HCT116 (cell line): ENCODE measurements around the gene BICD2. TPM values are rescaled to one million over a fixed set of nuclear protein-coding genes. Genes with fewer than 3 reads are reported as not detected.

Experiments used
- ATAC-seq: fragments of 200-7000 bp; cut with Tn5 transposase; 2 replicates; pipeline ENCODE4 v1.9.1; 2020; ENCODE audit warnings: mild to moderate bottlenecking, moderate library complexity
- BruUV-seq: library from RNA; stranded (reverse); fragments of 400-500 nt; replicated peaks from 2 replicates; lab custom pipeline; 2021; lab: Mats Ljungman, UMichigan
- CTCF ChIA-PET: fragments of 300-600 bp; sonication (Branson Sonifier 250); formaldehyde crosslinking; loops from one replicate; lab custom pipeline; 2021; ENCODE audit warnings: antibody characterized with exemption; lab: Charles Lee
- POLR2A ChIA-PET: fragments of 300-600, 350-600 bp; sonication (Branson Sonifier 250); formaldehyde crosslinking; loops from one replicate; lab custom pipeline; 2021; ENCODE audit warnings: antibody characterized with exemption; lab: Charles Lee
- RAD21 ChIA-PET, 2 experiments: fragments of 300-600 bp; sonication (Branson Sonifier 250); formaldehyde crosslinking; loops; one replicate each; lab custom pipeline; 2023; ENCODE audit warnings: low total read pairs in 2 of 2; ENCODE audit not compliant: uncharacterized antibody in 2 of 2, unreplicated experiment in 2 of 2, low non-redundant PET in 1 of 2; lab: Charles Lee
- DNase-seq: peaks from one replicate; pipeline ENCODE4 v3.0.0-alpha.2; 2010; ENCODE audit warnings: low read depth, low spot score
- H2AFZ ChIP-seq: fragments of 200-600 bp; shearing (Covaris generic), sonication (generic); 2 replicates; pipeline ENCODE4 v1.6.1; 2017; ENCODE audit warnings: low read depth, mixed run types, mixed read lengths, antibody characterized with exemption, low read length; ENCODE audit not compliant: poor library complexity, severe bottlenecking
- H3K27ac ChIP-seq: 2 replicates; pipeline ENCODE4 v1.5.1; 2012; ENCODE audit warnings: low read depth, low read length
- H3K27me3 ChIP-seq: fragments of 200-600 bp; sonication (generic); 2 replicates; pipeline ENCODE4 v1.6.1; 2016; ENCODE audit warnings: mixed run types, low read length, mixed read lengths; ENCODE audit not compliant: insufficient read depth
- H3K36me3 ChIP-seq, 2 experiments: fragments of 200-500 bp in 1 of 2; fragments of 200-600 bp in 1 of 2; sonication (Bioruptor generic) in 1 of 2; sonication (generic) in 1 of 2; 2 replicates each; pipeline versions ENCODE4 v1.5.1 to v1.6.1; 2014 to 2016; ENCODE audit warnings: low read length in 2 of 2, inconsistent platforms in 1 of 2, mixed read lengths in 1 of 2, mixed run types in 1 of 2; ENCODE audit not compliant: insufficient read depth in 2 of 2, control insufficient read depth in 1 of 2
- H3K4me1 ChIP-seq, 2 experiments: fragments of 200-600 bp in 1 of 2; sonication (generic) in 1 of 2; 2 replicates each; pipeline versions ENCODE4 v1.5.1 to v1.6.1; 2012 to 2017; ENCODE audit warnings: low read length in 2 of 2, inconsistent platforms in 1 of 2, mild to moderate bottlenecking in 1 of 2, mixed read lengths in 1 of 2, mixed run types in 1 of 2, moderate library complexity in 1 of 2; ENCODE audit not compliant: insufficient read depth in 2 of 2, control insufficient read depth in 1 of 2
- H3K4me2 ChIP-seq: fragments of 200-600 bp; sonication (generic); 2 replicates; pipeline ENCODE4 v1.6.1; 2017; ENCODE audit warnings: mixed run types, low read length, mixed read lengths
- H3K4me3 ChIP-seq, 2 experiments: fragments of 200-600 bp in 1 of 2; sonication (generic) in 1 of 2; replicated peaks in 1 of 2; 2 replicates each; pipeline ENCODE4 v1.5.1; 2011 to 2016; ENCODE audit warnings: low read length in 2 of 2, control low read depth in 1 of 2, low read depth in 1 of 2, mild to moderate bottlenecking in 1 of 2, mixed read lengths in 1 of 2, mixed run types in 1 of 2
- H3K79me2 ChIP-seq: fragments of 200-600 bp; sonication (generic); 2 replicates; pipeline ENCODE4 v1.6.1; 2017; ENCODE audit warnings: mild to moderate bottlenecking, mixed run types, low read length, moderate library complexity, mixed read lengths; ENCODE audit not compliant: insufficient read depth
- H3K9ac ChIP-seq: fragments of 200-600 bp; sonication (generic); 2 replicates; pipeline ENCODE4 v1.6.1; 2016; ENCODE audit warnings: low read length, mixed read lengths
- H3K9me2 ChIP-seq: fragments of 200-600 bp; sonication (generic), shearing (Covaris generic); 2 replicates; pipeline ENCODE4 v1.6.1; 2017; ENCODE audit warnings: mixed run types, mild to moderate bottlenecking, moderate library complexity; ENCODE audit not compliant: insufficient read depth
- H3K9me3 ChIP-seq, 2 experiments: fragments of 200-500 bp in 1 of 2; fragments of 200-600 bp in 1 of 2; sonication (Bioruptor generic) in 1 of 2; sonication (generic) in 1 of 2; 2 replicates each; pipeline ENCODE4 v1.6.1; 2014 to 2017; ENCODE audit warnings: low read length in 2 of 2, mixed read lengths in 2 of 2, inconsistent platforms in 1 of 2, low read depth in 1 of 2, mild to moderate bottlenecking in 1 of 2, mixed run types in 1 of 2, moderate library complexity in 1 of 2; ENCODE audit not compliant: control insufficient read depth in 1 of 2, insufficient read depth in 1 of 2
- H4K20me1 ChIP-seq: fragments of 200-600 bp; sonication (generic), shearing (Covaris generic); 2 replicates; pipeline ENCODE4 v1.6.1; 2017; ENCODE audit warnings: mixed run types, mild to moderate bottlenecking, moderate library complexity; ENCODE audit not compliant: insufficient read depth
- CBX3 ChIP-seq: IDR thresholded peaks from 2 replicates; pipeline ENCODE4 v1.6.1; 2012; ENCODE audit warnings: low read depth
- ELF1 ChIP-seq: IDR thresholded peaks from 2 replicates; pipeline ENCODE4 v1.6.1; 2012; ENCODE audit warnings: low read depth, borderline replicate concordance
- POLR2A ChIP-seq: IDR thresholded peaks from 2 replicates; pipeline ENCODE4 v1.7.0; 2011; ENCODE audit warnings: borderline replicate concordance; ENCODE audit not compliant: insufficient read depth, insufficient read length; ENCODE audit errors: extremely low read depth
- SP1 ChIP-seq: IDR thresholded peaks from 2 replicates; pipeline ENCODE4 v1.6.1; 2012; ENCODE audit warnings: low read depth
- ZBTB33 ChIP-seq: IDR thresholded peaks from 2 replicates; pipeline ENCODE4 v1.6.1; 2011; ENCODE audit warnings: mild to moderate bottlenecking, low read length, moderate library complexity; ENCODE audit not compliant: insufficient replicate concordance; ENCODE audit errors: extremely low read depth
- ZFX ChIP-seq: fragments of 450-650 bp; IDR thresholded peaks from 2 replicates; pipeline ENCODE4 v1.6.1; 2017
- ZNF274 ChIP-seq: fragments of 200-500 bp; sonication (Bioruptor generic); IDR thresholded peaks from 2 replicates; pipeline ENCODE4 v1.6.1; 2014; ENCODE audit warnings: mild to moderate bottlenecking, low read depth, low read length, inconsistent platforms
- intact Hi-C: fragments of 100-400 bp; cut with micrococcal nuclease; formaldehyde crosslinking; loops from 2 replicates; pipeline ENCODE4 v1.10.0; 2022
- total RNA-seq: library from RNA; stranded (reverse); gene quantifications from one replicate; pipeline ENCODE4 v1.2.1, GENCODE V29; 2021; ENCODE audit not compliant: unreplicated experiment
- TF ChIP-seq, protein P1 (sequence below): IDR thresholded peaks from 2 replicates; pipeline ENCODE4 v1.6.1; 2012
- TF ChIP-seq, protein P2 (sequence below): IDR thresholded peaks from 2 replicates; pipeline ENCODE4 v1.6.1; 2012; ENCODE audit warnings: low read depth
- TF ChIP-seq, protein P3 (sequence below): IDR thresholded peaks from 2 replicates; pipeline ENCODE4 v1.6.1; 2012

Gene BICD2
- total RNA-seq, 1 experiment from 2014 or later: 23.4 TPM

- intact Hi-C loops: no loop called here
- BruUV-seq: no TSS peak
- no peaks in the 10 kb centered on the region for H3K36me3 ChIP-seq
Measured at GRCh38 chr9:92771309-92771708, 6.7 kb upstream of the BICD2 start.

More at GRCh38 chr9:92771309-92771708, 6.7 kb upstream of the BICD2 start:
- ChIA-PET RAD21 (no interaction called here), CTCF (no interaction called here), POLR2A (no interaction called here)
- H3K9ac ChIP-seq: no peak overlapping the region
- H3K27ac ChIP-seq: no peak overlapping the region
- ATAC-seq (no peak), DNase-seq (no peak)
- no peaks in the 10 kb centered on the region for H4K20me1 ChIP-seq
- TF ChIP-seq POLR2A (no peak), ZFX (no peak), SP1 (no peak), ELF1 (no peak), CBX3 (no peak), ZBTB33 (no peak), ZNF274 (no peak)
- TF ChIP-seq, protein P1, sequence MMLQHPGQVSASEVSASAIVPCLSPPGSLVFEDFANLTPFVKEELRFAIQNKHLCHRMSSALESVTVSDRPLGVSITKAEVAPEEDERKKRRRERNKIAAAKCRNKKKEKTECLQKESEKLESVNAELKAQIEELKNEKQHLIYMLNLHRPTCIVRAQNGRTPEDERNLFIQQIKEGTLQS: no peak
- TF ChIP-seq, protein P2, sequence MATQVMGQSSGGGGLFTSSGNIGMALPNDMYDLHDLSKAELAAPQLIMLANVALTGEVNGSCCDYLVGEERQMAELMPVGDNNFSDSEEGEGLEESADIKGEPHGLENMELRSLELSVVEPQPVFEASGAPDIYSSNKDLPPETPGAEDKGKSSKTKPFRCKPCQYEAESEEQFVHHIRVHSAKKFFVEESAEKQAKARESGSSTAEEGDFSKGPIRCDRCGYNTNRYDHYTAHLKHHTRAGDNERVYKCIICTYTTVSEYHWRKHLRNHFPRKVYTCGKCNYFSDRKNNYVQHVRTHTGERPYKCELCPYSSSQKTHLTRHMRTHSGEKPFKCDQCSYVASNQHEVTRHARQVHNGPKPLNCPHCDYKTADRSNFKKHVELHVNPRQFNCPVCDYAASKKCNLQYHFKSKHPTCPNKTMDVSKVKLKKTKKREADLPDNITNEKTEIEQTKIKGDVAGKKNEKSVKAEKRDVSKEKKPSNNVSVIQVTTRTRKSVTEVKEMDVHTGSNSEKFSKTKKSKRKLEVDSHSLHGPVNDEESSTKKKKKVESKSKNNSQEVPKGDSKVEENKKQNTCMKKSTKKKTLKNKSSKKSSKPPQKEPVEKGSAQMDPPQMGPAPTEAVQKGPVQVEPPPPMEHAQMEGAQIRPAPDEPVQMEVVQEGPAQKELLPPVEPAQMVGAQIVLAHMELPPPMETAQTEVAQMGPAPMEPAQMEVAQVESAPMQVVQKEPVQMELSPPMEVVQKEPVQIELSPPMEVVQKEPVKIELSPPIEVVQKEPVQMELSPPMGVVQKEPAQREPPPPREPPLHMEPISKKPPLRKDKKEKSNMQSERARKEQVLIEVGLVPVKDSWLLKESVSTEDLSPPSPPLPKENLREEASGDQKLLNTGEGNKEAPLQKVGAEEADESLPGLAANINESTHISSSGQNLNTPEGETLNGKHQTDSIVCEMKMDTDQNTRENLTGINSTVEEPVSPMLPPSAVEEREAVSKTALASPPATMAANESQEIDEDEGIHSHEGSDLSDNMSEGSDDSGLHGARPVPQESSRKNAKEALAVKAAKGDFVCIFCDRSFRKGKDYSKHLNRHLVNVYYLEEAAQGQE: no peak
- TF ChIP-seq, protein P3, sequence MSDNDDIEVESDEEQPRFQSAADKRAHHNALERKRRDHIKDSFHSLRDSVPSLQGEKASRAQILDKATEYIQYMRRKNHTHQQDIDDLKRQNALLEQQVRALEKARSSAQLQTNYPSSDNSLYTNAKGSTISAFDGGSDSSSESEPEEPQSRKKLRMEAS: no peak
- H3K9me3 ChIP-seq: no peaks in the 10 kb centered on the region
- H3K79me2 ChIP-seq: no peaks in the 10 kb centered on the region
- H2AFZ ChIP-seq: no peak overlapping the region
- H3K27me3 ChIP-seq: no peaks in the 10 kb centered on the region
- no peaks in the 10 kb centered on the region for H3K9me2 ChIP-seq
- H3K4me1 ChIP-seq: peaks cover 0 to 8% of the 10 kb centered on the region in 2 experiments; a peak in 1 of 4 replicates
- no peak overlapping the region for H3K4me2 ChIP-seq
- no peak overlapping the region for H3K4me3 ChIP-seq
